Stimulated activated CD8-positive, alpha-beta memory T cell treated with anti-CD3 and anti-CD28 coated beads, Interleukin-4, amount 100 ng/mL, for 48 hours (primary cell): ENCODE data around the gene CDK18.
"Not testable (repeated sequence)": the region's sequence is repeated elsewhere in the genome, so short reads cannot be mapped to it uniquely, and the experiment has no call there.

Experiments used
- DNase-seq: peaks from one replicate; pipeline ENCODE4 v3.0.0-alpha.2; 2020

The CDK18 gene

GRCh38 chr1:205481629-205482151 lies 22.8 kb upstream of the CDK18 start:
- peak; percentile 34 for DNase-seq

- not testable (repeated sequence) for DNase-seq
These were observed 21.9 kb upstream of the CDK18 start for GRCh38 chr1:205482587-205482986.

GRCh38 chr1:205483372-205483771 lies 21.1 kb upstream of the CDK18 start:
- no peak for DNase-seq

DNA sequence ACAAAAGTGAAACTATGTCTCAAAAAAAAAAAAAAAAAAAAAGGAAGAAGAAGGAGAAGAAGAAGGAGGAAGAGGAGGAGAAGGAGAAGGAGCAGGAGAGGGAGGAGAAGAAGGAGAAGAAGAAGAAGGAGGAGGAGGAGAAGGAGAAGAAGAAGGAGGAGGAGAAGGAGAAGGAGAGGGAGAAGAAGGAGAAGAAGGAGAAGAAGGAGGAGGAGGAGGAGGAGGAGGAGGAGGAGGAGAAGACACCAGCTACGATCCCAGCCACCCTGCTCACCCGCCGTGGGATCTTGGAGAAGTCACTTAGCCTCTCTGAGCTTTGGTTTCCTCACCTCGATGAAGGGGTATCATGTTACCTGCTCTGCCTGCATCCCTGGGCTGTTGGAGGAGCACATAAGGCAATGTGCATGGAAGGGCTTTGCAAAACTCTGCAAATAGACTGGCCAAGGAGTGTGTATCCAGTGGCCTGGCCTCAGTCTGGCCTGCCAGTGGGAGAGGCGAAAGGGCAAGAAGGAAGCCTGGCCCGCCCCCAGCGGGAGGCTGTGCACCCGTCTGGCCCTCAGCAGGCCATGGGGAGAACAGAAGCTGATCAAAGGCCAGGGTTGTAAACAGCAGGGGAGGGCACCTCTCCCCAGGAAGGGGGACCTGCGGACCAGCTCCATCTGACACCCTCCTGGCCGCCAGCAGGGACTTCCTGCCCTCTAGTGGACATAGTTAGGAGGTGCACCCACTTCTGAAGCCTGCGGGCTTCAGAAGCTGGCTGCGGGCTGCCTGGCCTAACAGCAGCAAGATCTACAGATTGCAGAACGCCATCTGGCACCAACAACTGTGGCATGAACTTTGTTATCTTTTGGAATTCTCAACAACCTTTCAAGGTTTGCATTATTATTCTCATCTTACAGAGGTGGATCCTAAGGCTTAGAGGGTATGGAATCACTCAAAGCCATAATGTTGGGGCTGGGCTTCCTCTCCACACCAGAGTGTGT lies 19.2 kb upstream of the CDK18 start:
- DNase-seq, result peak; percentile 72

- DNase-seq, result no peak
These were observed 18.2 kb upstream of the CDK18 start for GRCh38 chr1:205486258-205486657.

DNA sequence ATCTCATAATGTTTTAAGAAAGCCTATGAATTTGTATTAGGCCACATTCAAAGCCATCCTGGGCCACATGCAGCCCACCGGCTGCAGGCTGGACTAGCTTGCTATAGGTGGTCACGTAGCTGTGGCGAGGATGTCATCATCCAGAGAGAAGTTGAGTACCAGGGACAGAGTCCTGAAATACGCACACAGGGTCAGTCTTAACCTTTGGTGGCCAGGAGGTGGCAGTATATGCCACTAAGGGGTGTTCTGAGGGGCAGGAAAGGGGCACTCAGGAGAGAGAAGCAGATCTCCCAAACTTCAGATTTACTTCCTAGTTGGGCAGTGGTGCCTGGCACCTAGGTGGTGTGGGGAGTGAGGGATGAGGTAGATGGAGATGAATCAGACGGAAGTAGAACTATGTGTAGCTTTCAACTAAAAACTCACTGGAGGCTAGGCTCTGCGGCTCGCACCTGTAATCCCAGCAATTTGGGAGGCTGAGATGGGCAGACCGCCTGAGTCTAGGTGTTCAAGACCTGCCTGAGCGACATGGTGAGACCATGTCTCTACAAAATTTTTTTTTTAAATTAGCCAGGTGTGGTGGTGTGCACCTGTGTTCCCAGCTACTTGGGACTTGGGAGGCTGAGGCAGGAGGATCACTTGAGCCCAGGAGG lies 16.3 kb upstream of the CDK18 start:
- DNase-seq, result peak; percentile 56

- no peak for DNase-seq
These were observed 12.7 kb upstream of the CDK18 start for GRCh38 chr1:205491794-205492193.

DNA sequence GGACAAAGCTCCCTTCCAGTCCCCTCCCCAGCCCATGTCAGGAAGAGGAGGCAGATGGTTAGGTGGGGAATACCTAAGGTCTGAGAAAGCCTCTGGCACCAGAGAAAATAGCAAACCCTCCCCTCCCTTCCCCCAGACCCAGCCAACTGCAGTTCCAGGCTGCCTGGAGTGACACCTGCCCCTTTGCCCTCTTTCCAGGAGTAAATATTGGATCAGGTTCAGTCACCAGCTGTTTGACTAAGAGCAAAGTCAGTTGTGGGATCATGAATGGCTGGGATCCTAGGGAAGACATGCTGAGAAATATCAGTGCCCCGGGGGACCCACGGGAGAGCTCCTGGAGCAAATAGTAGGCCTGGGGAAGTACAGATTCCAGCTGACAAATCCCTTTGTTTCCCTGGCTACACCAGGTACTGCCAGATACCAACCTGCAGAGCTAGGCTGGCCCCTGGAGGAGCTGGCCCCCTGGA lies 12.2 kb upstream of the CDK18 start:
- no peak for DNase-seq

DNA sequence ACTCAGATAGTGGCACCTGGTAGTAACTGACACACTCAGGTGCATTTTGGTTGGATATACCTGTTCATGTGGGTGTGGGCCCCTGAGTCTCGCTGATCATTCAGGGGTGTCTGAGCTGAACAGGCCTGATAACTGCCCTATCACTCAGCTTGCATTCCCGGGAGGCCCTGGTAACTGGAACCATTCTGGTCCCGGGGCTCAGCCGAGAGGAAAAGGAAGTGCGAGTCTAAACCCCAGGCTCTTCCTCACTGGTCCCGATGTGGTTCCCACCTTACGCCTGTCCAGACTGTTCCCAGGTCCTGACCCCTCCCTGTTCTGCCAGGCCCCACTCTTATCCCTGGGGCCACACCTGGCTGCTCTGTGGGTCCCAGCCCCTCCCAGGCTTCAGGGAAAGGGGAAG lies 11.7 kb upstream of the CDK18 start:
- DNase-seq, result no peak

DNA sequence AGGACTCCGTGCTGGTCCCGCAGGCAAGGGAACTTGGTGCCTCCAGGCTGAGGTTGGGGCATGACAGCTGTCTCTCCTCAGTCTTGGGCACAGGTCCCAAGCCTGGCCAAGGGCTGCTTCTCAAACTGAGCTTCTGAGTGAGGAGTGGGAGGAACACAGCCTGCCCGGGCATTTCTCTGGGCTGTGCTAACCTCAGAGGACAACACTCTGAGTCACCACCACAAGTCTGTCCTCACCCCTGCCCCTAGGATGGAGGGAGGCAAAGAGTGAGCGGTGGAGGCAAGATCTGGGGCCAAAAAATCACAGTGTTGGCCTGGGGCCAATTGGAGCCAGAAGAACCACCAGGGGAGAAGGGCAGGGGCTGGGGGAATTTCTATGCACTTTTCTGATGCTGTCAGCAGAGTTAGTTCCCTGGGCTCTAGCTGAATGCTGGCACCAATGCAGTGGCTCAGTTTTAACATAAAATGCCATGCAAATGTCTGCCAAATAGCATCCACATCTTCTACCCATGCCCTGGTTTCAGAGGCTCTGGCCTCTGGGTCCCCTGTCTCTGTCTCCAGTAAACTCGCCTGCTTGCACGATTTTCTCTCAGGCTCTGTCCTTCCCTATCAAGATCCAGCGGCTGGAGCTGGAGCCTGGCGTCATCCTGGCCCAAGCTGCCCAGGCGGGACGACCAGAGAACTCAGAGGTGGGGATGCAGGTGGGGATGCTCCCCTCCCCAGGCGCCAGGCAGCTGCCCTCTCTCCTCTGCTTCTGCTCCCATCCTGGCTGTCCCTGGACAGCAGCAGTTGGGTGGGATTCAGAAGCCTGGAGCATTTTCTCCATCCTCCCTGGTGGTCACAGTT lies 11.0 kb upstream of the CDK18 start:
- DNase-seq, result no peak

GRCh38 chr1:205494115-205494514 lies 10.4 kb upstream of the CDK18 start:
- DNase-seq, result no peak

- no peak for DNase-seq
These were observed 9.1 kb upstream of the CDK18 start for GRCh38 chr1:205495237-205495823.

- DNase-seq, result no peak
These were observed 7.8 kb upstream of the CDK18 start for GRCh38 chr1:205496661-205497060.

GRCh38 chr1:205497351-205497750 lies 7.1 kb upstream of the CDK18 start:
- DNase-seq, result no peak

- no peak for DNase-seq
These were observed 4.7 kb upstream of the CDK18 start for GRCh38 chr1:205499789-205500188.

DNA sequence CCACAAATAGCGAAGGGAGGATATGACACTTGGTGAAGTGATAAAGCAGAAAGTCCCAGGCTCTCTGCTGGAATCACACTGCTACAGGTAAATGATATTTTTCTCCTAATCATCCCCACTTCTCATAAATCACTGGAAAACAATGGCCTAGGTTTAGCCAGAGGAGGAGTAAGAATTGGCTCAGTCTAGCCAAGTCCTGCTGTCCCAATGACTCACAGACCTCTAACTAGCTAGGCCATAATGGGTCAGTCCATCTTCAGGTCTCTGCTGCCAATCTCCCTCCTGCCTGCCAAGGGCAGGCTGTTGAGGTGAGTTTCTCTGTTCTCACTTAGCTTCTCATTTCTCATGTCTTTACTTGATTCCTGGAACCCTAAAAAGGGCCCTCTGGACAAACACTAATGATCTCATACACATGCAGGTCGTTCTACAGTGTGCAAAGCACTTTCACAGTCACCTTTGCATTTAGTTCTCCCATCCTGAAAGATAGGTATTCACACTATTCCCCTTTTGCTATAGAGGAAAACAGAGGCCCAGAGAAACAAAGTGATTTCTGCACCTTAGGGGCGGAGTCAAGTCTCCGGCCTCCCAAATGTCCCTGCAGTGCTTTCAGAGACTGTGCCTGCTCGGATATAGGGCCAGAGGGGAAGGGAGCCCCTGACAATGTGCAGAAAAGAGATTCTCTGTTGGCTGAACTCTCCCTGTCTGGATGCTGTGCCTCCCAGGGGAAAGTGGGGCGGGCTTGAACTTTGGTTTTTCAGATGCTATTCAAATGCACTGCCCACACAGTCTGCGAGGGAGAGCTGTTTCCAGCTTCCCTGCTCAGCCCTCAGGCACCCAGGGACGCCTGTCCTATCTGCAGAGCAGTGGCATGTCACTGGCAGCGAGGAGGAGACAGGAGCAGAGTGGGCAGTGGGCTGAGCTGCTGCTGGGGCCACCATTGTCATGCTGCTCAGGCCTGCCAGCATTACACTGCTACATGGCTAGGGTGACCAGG lies 3.9 kb upstream of the CDK18 start:
- DNase-seq, result no peak

DNA sequence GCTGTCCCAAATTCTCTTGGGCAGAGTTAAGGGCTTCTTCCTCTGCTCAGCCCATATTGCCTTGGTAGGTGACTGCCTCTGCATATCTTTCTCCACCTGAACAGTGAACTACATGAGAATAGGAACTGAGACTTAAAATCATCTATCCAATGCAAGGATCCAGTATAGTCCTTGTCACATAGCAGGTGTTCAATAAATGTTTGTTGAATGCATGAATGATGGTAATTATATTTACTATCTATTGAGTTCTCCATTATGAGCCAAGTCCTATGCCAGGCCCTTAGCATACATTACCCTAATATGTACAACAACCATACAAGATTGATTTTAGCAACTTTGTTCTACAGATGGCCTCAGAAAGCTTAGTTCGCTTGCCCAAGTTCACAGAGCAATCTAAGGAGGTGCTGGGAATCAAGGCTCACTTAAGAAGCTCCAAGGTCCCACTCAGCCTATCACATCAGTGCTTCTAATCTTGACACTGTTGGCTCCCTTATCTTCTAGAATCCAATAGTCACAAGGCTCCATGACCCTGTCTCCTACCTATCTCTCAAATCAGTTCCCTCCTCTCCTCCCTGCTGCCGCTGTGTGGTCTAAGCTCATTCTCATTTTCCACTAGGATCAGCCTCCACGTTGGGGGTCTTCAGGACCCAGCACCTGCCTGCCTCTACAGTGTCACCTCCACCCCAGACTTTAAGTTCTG lies 2.2 kb upstream of the CDK18 start:
- DNase-seq, result no peak

DNA sequence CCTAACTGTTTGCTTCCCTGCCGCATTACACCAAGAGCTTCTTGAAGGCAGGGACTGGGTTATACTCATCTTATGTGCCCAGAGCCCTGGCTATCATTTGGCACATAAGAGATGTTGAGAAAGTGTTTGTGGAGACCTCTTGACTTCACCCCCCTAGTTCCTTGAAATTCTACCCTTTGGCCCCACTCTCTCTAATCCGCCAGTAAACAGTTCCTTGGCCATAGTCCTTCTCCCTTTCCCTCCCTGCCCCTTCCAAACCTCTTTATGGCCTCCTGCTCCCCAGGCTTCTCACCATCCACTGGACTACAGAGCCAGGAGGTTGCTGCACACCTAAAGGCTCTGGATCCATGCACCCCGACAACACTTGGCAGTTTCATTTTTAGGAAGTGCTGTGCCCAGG lies 1.5 kb upstream of the CDK18 start:
- no peak for DNase-seq

GRCh38 chr1:205505076-205505729 lies 734 bp downstream of the CDK18 start:
- DNase-seq, result no peak

- no peak for DNase-seq
These were observed 1.3 kb downstream of the CDK18 start for GRCh38 chr1:205505791-205506190.
